ENCODE data around the gene MCUB.

MCUB gene

DNA sequence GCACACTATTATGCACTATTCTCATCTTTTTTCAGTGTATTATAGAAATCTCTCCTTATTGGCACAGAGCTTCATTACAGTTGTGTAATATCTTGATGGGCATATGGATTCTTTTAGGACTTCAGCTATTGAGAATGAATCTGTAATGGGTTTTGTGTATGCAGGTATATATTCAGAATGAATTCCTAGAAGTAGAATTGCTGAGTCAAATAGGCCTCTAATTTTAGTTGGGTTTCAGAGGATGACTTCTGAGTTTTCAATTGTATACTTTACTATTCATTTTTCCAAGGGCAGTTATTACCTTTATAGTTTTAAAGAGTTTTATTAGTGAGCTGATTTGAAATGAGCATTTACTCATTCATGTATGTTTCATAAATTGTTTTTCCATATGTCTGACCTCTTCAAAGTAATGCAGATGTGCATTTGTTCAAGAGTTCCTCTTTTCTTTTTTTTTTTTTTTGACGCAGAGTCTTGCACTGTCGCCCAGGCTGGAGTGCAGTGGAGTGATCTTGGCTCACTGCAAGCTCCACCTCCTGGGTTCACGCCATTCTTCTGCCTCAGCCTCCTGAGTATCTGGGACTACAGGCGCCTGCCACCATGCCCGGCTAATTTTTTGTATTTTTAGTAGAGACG lies 123.7 kb downstream of the MCUB start:
- Histone ChIP-seq H3K4me3 (ENCODE audit: low read length) (no peak overlapping the region), H3K27ac (ENCODE audit: low read depth, low read length) (no peak overlapping the region), H3K27me3 (ENCODE audit: insufficient read depth, low read length) (no peaks in the 10 kb centered on the region), H3K9ac (ENCODE audit: low read depth, low read length) (no peak overlapping the region), H3K36me3 (ENCODE audit: insufficient read depth, low read length) (peaks cover 7% of the 10 kb centered on the region; the same call in 1 of the 2 replicates), H3K4me1 (ENCODE audit: insufficient read depth, low read length) (peaks cover 24% of the 10 kb centered on the region), H3K9me3 (ENCODE audit: insufficient read depth, low read depth, low read length) (peaks cover 9% of the 10 kb centered on the region)
- WGBS, result 90% methylated on average over 6 of the region's 6 CpGs

DNA sequence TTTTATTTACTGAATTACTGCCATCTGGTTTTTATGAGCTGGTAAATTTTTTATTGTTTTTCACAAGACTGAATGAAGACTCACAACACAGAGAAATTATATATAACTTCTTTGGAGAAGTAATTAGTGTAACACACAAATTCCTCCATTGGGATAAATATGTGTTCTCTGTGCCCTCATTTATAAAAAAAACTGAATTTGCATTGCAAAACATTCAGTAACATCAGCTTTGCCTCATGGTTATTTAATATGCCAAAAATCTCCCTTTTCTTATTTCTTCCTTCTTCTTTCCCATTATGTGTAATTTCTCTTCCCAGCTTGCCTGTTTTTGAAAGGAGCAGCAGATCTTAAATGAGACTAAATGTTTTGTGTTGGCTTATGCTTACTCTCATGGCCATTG lies 124.7 kb downstream of the MCUB start:
- H3K36me3 ChIP-seq (ENCODE audit: insufficient read depth, low read length), result peaks cover 10% of the 10 kb centered on the region; the same call in 1 of the 2 replicates
- H3K27ac ChIP-seq (ENCODE audit: low read depth, low read length), result no peak overlapping the region

DNA sequence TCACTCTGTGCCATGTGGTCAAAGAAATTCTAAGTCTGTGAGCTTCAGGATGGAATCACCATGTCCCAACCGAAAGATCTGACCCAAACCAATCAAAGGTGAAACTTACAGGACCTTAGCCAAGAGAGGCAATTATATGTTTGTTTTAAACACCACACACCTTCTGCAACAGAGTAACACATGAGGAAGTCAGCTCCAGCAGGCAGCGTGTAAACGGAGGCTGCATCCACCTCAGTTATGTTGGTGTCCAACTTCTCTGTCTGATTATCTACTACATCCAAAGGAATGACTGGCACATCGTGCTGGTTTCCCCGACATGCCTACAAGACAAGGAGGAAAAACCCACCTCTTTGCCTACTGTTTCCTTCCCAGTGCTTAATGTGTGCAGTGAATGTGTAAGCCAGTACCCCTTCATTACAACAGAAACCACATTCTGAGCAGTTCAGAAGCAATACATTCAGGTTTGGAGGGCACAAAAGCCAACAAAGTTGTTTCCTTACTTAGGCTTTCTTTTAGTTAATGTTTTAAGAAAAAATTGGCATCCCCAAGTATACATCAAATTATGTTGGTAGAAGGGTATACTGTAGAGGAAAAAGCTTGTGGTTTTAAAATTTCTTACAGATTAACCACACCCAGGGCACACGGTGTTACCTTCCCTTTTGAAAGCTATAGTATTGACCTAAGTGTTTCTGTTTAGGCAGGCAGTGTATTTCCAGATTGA lies 130.8 kb downstream of the MCUB start:
- 97% methylated on average over 6 of the region's 6 CpGs for WGBS

More for the DNA sequence above, 124.7 kb downstream of the MCUB start:
- Histone ChIP-seq H3K27me3 (ENCODE audit: insufficient read depth, low read length) (no peaks in the 10 kb centered on the region), H3K9ac (ENCODE audit: low read depth, low read length) (no peak overlapping the region), H3K4me1 (ENCODE audit: insufficient read depth, low read length) (peaks cover 24% of the 10 kb centered on the region), H3K9me3 (ENCODE audit: insufficient read depth, low read depth, low read length) (peaks cover 5% of the 10 kb centered on the region), H3K4me3 (ENCODE audit: low read length) (no peak overlapping the region)

DNA sequence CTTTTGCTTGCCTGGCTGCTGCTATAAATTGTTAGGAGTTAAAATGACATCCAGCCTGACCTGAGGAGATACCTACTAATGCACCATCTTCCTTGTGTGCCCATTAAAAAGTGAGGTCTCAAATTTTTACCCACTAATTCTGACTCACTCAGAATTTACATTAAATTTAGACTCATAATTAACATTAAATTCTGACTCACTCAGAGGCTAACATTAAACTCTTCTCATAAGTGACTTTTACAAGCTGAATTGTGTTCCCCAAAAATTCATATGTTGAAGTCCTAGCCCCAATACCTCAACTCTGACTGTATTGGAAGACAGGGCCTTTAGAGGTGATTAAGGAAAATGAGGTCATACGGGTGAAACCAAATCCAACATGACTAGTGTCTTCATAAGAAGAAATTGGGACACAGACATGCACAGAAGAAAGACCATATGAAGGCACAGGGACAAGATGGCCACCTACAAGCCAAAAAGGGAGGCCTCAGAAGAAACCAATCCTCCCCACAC lies 131.4 kb downstream of the MCUB start:
- H3K4me1 ChIP-seq (ENCODE audit: insufficient read depth, low read length), result no peaks in the 10 kb centered on the region
- H3K9ac ChIP-seq (ENCODE audit: low read depth, low read length), result no peak overlapping the region
- H3K36me3 ChIP-seq (ENCODE audit: insufficient read depth, low read length), result peaks cover 58% of the 10 kb centered on the region
- H3K9me3 ChIP-seq (ENCODE audit: insufficient read depth, low read depth, low read length), result no peaks in the 10 kb centered on the region
- no peak overlapping the region for H3K27ac ChIP-seq (ENCODE audit: low read depth, low read length)
- no peaks in the 10 kb centered on the region for H3K27me3 ChIP-seq (ENCODE audit: insufficient read depth, low read length)
- H3K4me3 ChIP-seq (ENCODE audit: low read length), result no peak overlapping the region
- WGBS, result 100% methylated on average over 1 of the region's 1 CpG

More for the DNA sequence above, 130.8 kb downstream of the MCUB start:
- Histone ChIP-seq H3K4me1 (ENCODE audit: insufficient read depth, low read length) (no peaks in the 10 kb centered on the region), H3K36me3 (ENCODE audit: insufficient read depth, low read length) (peaks cover 53% of the 10 kb centered on the region), H3K27ac (ENCODE audit: low read depth, low read length) (no peak overlapping the region), H3K9ac (ENCODE audit: low read depth, low read length) (no peak overlapping the region), H3K9me3 (ENCODE audit: insufficient read depth, low read depth, low read length) (no peaks in the 10 kb centered on the region), H3K27me3 (ENCODE audit: insufficient read depth, low read length) (no peaks in the 10 kb centered on the region), H3K4me3 (ENCODE audit: low read length) (no peak overlapping the region)

GRCh38 chr4:109698656-109699055 lies 138.6 kb downstream of the MCUB start:
- peaks cover 37% of the 10 kb centered on the region for H3K36me3 ChIP-seq (ENCODE audit: insufficient read depth, low read length)

GRCh38 chr4:109699553-109700225 lies 139.6 kb downstream of the MCUB start:
- Histone ChIP-seq H3K27me3 (ENCODE audit: insufficient read depth, low read length) (no peaks in the 10 kb centered on the region), H3K4me3 (ENCODE audit: low read length) (no peak overlapping the region), H3K9ac (ENCODE audit: low read depth, low read length) (no peak overlapping the region), H3K36me3 (ENCODE audit: insufficient read depth, low read length) (peaks cover 29% of the 10 kb centered on the region), H3K27ac (ENCODE audit: low read depth, low read length) (no peak overlapping the region), H3K9me3 (ENCODE audit: insufficient read depth, low read depth, low read length) (no peaks in the 10 kb centered on the region), H3K4me1 (ENCODE audit: insufficient read depth, low read length) (peaks cover 15% of the 10 kb centered on the region)
- 86% methylated on average over 8 of the region's 8 CpGs for WGBS

More at GRCh38 chr4:109698656-109699055, 138.6 kb downstream of the MCUB start:
- WGBS, result 100% methylated on average over 1 of the region's 1 CpG
- Histone ChIP-seq H3K9ac (ENCODE audit: low read depth, low read length) (no peak overlapping the region), H3K4me3 (ENCODE audit: low read length) (no peak overlapping the region), H3K27ac (ENCODE audit: low read depth, low read length) (no peak overlapping the region), H3K27me3 (ENCODE audit: insufficient read depth, low read length) (no peaks in the 10 kb centered on the region), H3K9me3 (ENCODE audit: insufficient read depth, low read depth, low read length) (no peaks in the 10 kb centered on the region), H3K4me1 (ENCODE audit: insufficient read depth, low read length) (peaks cover 11% of the 10 kb centered on the region)

GRCh38 chr4:109701566-109702410 lies 141.7 kb downstream of the MCUB start:
- H3K9ac ChIP-seq (ENCODE audit: low read depth, low read length), result peak overlapping the region; percentile 78
- H3K4me3 ChIP-seq (ENCODE audit: low read length), result peak overlapping the region; percentile 92
- no peaks in the 10 kb centered on the region for H3K9me3 ChIP-seq (ENCODE audit: insufficient read depth, low read depth, low read length)
- peaks cover 20% of the 10 kb centered on the region for H3K36me3 ChIP-seq (ENCODE audit: insufficient read depth, low read length)
- peaks cover 15% of the 10 kb centered on the region for H3K4me1 ChIP-seq (ENCODE audit: insufficient read depth, low read length)
- no peak overlapping the region for H3K27ac ChIP-seq (ENCODE audit: low read depth, low read length)
- 44% methylated on average over 20 of the region's 21 CpGs for WGBS
- no peaks in the 10 kb centered on the region for H3K27me3 ChIP-seq (ENCODE audit: insufficient read depth, low read length)

GRCh38 chr4:109702950-109703663 lies 143.1 kb downstream of the MCUB start, which contains the start of gene CASP6:
TSS of gene CASP6 (minus strand) at chr4:109703445. CDS start at chr4:109703395, 50 bp downstream.
- peak within 1 kb of the TSS; percentile 92 for H3K4me3 ChIP-seq (ENCODE audit: low read length)
- H3K4me1 ChIP-seq (ENCODE audit: insufficient read depth, low read length), result peaks cover 15% of the 10 kb centered on the region
- WGBS, result under 1% methylated on average over 72 of the region's 72 CpGs
- peak within 1 kb of the TSS; percentile 78 for H3K9ac ChIP-seq (ENCODE audit: low read depth, low read length)
- peaks cover 14% of the 10 kb centered on the region for H3K36me3 ChIP-seq (ENCODE audit: insufficient read depth, low read length)
- peak within 1 kb of the TSS; percentile 76 for H3K27ac ChIP-seq (ENCODE audit: low read depth, low read length)
- no peaks in the 10 kb centered on the region for H3K27me3 ChIP-seq (ENCODE audit: insufficient read depth, low read length)
- no peaks in the 10 kb centered on the region for H3K9me3 ChIP-seq (ENCODE audit: insufficient read depth, low read depth, low read length)

GRCh38 chr4:109703664-109704361 lies 143.8 kb downstream of the MCUB start:
- Histone ChIP-seq H3K9ac (ENCODE audit: low read depth, low read length) (peak overlapping the region; percentile 78), H3K4me1 (ENCODE audit: insufficient read depth, low read length) (peaks cover 15% of the 10 kb centered on the region), H3K9me3 (ENCODE audit: insufficient read depth, low read depth, low read length) (no peaks in the 10 kb centered on the region), H3K27me3 (ENCODE audit: insufficient read depth, low read length) (no peaks in the 10 kb centered on the region), H3K4me3 (ENCODE audit: low read length) (peak overlapping the region; percentile 92), H3K27ac (ENCODE audit: low read depth, low read length) (0 out of 2 replicates have a peak overlapping the region, but pooled peaks have one; percentile 76), H3K36me3 (ENCODE audit: insufficient read depth, low read length) (peaks cover 16% of the 10 kb centered on the region)
- 46% methylated on average over 11 of the region's 11 CpGs for WGBS

All from HUES64 (cell line).